ENCODE data around the gene ZNF254. TPM values are rescaled to one million over a fixed set of nuclear protein-coding genes. Genes with fewer than 3 reads are reported as not detected.

Gene ZNF254
- total RNA-seq, 1 experiment from 2014 or later = 26.6 TPM

- Histone ChIP-seq H3K14ac (ENCODE audit: insufficient read depth, low read length) (no peak overlapping the region), H4K5ac (ENCODE audit: insufficient read length, low read depth, low read length) (no peak overlapping the region), H2BK120ac (ENCODE audit: low read depth, low read length, poor library complexity, severe bottlenecking) (no peak overlapping the region), H2BK20ac (ENCODE audit: low read depth, low read length, poor library complexity, severe bottlenecking) (no peak overlapping the region), H2BK5ac (ENCODE audit: insufficient read length, low read length) (no peak overlapping the region), H3K23me2 (ENCODE audit: insufficient read length, low read depth, low read length, poor library complexity, severe bottlenecking) (no peaks in the 10 kb centered on the region), H4K8ac (replicated peaks; ENCODE audit: insufficient read length, low read depth, low read length) (no peak overlapping the region), H2AFZ (ENCODE audit: low read length) (no peak overlapping the region), H3K4ac (ENCODE audit: low read depth, low read length) (no peak overlapping the region), H2BK12ac (ENCODE audit: insufficient read length, low read depth, low read length) (no peak overlapping the region), H3K4me2 (ENCODE audit: insufficient read depth, insufficient read length, low read length) (no peak overlapping the region), H3K4me1 (ENCODE audit: insufficient read depth, low read length) (no peaks in the 10 kb centered on the region; the same call in 1 of the 2 replicates), H3T11ph (ENCODE audit: low read length) (no peak overlapping the region), H3K79me1 (ENCODE audit: insufficient read depth, low read depth, low read length, poor library complexity, severe bottlenecking) (no peaks in the 10 kb centered on the region), H3K18ac (ENCODE audit: insufficient read length, low read depth, low read length) (no peak overlapping the region), H3K9ac (ENCODE audit: extremely low read depth, insufficient read length, low read length) (no peak overlapping the region), H3K56ac (ENCODE audit: insufficient read length, low read depth, low read length) (no peak overlapping the region), H3K27ac (ENCODE audit: insufficient read length, low read depth, low read length) (no peak overlapping the region), H3K79me2 (ENCODE audit: insufficient read depth, low read length) (no peaks in the 10 kb centered on the region), H4K20me1 (ENCODE audit: control insufficient read depth, insufficient read depth, insufficient read length) (no peaks in the 10 kb centered on the region), H2BK15ac (ENCODE audit: low read depth, low read length) (no peak overlapping the region), H3K23ac (ENCODE audit: insufficient read length, low read depth, low read length) (no peak overlapping the region), H2AK5ac (ENCODE audit: insufficient read length, low read length) (no peak overlapping the region), H3K9me3 (ENCODE audit: control insufficient read depth, low read depth, low read length) (no peaks in the 10 kb centered on the region), H4K91ac (ENCODE audit: insufficient read length, low read depth, low read length) (no peak overlapping the region), H3K27me3 (ENCODE audit: insufficient read depth, low read length) (no peaks in the 10 kb centered on the region)
- DNase-seq = no peak
- Mint-ChIP-seq H3K27me3 (ENCODE audit: low read depth) (no peaks in the 10 kb centered on the region), H3K4me1 (peaks cover 2 to 4% of the 10 kb centered on the region in 2 experiments; a peak in 1 of 4 replicates), H3K4me3 (no peak overlapping the region), H3K36me3 (ENCODE audit: insufficient read depth in 1 of 3, low read depth in 3 of 3) (peaks cover 32 to 39% (median 37%) of the 10 kb centered on the region in 3 experiments), H3K27ac (no peak overlapping the region), H3K9me3 (peaks cover 71 to 77% of the 10 kb centered on the region in 2 experiments)
- no peak for TF ChIP-seq CTCF (conservative IDR thresholded peaks at IDR 0.05)
- WGBS (ENCODE audit: extremely low coverage, insufficient read length, low lambda C conversion rate) = no CpG with 5 or more reads among the region's 3 CpGs
Observed at GRCh38 chr19:24140099-24140498, 53.1 kb downstream of the ZNF254 start.

Measured in H9 (cell line).